Gastrocnemius medialis (tissue), 4 donors: Measurements from ENCODE around the gene RASAL2.

Source experiments
- POLR2A ChIP-seq, 2 donors: fragments of 450-650 bp; IDR thresholded peaks; one replicate each; pipeline ENCODE4 v1.6.1; 2017; ENCODE audit warnings: antibody characterized with exemption in 2 of 2, mild to moderate bottlenecking in 2 of 2, moderate library complexity in 2 of 2
- TF ChIP-seq, protein P1 (sequence below), 5 experiments: fragments of 450-650 bp in 3 of 5; fragments of 200-600 bp in 2 of 5; sonication (generic) in 2 of 5; IDR thresholded peaks in 4 of 5; conservative IDR thresholded peaks in 1 of 5; 1 replicate in 4 of 5; 2 replicates in 1 of 5; pipeline ENCODE4 v1.5.1; 2016 to 2019; ENCODE audit warnings: antibody characterized with exemption in 5 of 5, mild to moderate bottlenecking in 3 of 5, moderate library complexity in 3 of 5

DNA sequence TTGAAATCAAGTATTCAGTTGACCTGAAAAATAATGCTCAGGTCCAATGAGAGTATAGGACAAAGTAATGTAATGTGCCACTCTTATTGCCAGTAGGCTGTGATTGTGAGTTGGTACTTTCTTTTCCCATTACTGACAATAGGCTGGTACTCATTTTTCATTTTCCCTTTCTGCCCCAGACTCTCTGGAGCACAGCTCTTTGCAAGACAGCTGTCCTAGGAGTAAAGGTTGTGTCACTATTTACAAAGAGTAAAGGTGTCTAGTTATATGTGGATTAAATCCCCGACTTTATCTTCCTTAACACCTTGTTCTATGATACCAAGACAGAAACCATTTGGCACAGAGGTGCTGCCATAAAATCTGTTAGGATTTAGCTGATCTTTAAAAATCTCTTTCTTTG, 32.3 kb upstream of the RASAL2 start:
- no peak for TF ChIP-seq POLR2A (IDR thresholded peaks at IDR 0.05)
- TF ChIP-seq, protein P1, sequence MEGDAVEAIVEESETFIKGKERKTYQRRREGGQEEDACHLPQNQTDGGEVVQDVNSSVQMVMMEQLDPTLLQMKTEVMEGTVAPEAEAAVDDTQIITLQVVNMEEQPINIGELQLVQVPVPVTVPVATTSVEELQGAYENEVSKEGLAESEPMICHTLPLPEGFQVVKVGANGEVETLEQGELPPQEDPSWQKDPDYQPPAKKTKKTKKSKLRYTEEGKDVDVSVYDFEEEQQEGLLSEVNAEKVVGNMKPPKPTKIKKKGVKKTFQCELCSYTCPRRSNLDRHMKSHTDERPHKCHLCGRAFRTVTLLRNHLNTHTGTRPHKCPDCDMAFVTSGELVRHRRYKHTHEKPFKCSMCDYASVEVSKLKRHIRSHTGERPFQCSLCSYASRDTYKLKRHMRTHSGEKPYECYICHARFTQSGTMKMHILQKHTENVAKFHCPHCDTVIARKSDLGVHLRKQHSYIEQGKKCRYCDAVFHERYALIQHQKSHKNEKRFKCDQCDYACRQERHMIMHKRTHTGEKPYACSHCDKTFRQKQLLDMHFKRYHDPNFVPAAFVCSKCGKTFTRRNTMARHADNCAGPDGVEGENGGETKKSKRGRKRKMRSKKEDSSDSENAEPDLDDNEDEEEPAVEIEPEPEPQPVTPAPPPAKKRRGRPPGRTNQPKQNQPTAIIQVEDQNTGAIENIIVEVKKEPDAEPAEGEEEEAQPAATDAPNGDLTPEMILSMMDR (IDR thresholded peaks at IDR 0.05 in 4 of 5, conservative IDR thresholded peaks at IDR 0.05 in 1 of 5), result no peak
